OCI-LY3 (cell line): ENCODE data around the gene SNCAIP.

Experiments
- H2AFZ ChIP-seq: fragments of 200-600, 300-600 bp; shearing (Covaris generic); 2 replicates; pipeline ENCODE4 v1.6.0; 2014; ENCODE audit warnings: antibody characterized with exemption, low read depth, low read length
- H3K27ac ChIP-seq: fragments of 200-600, 300-600 bp; sonication (generic); 2 replicates; pipeline ENCODE4 v1.5.1; 2014; ENCODE audit warnings: mild to moderate bottlenecking, low read length, moderate library complexity, mixed read lengths
- H3K27me3 ChIP-seq: fragments of 200-600, 300-600 bp; sonication (generic); 2 replicates; pipeline ENCODE4 v1.6.1; 2014; ENCODE audit warnings: low read depth, low read length, mixed read lengths
- H3K36me3 ChIP-seq: fragments of 200-600, 300-600 bp; sonication (generic); replicated peaks from 2 replicates; pipeline ENCODE3; 2014; ENCODE audit warnings: low read depth, low read length, mixed read lengths
- H3K4me1 ChIP-seq: fragments of 300-600, 200-600 bp; sonication (generic); 2 replicates; pipeline ENCODE4 v1.6.1; 2014; ENCODE audit warnings: low read length, mixed read lengths
- H3K4me2 ChIP-seq: fragments of 200-600, 300-600 bp; sonication (generic); 2 replicates; pipeline ENCODE4 v1.6.1; 2014; ENCODE audit warnings: low read length, mixed read lengths
- H3K4me3 ChIP-seq: fragments of 300-600, 200-600 bp; sonication (generic); 2 replicates; pipeline ENCODE4 v1.5.1; 2014; ENCODE audit warnings: antibody characterized with exemption, mild to moderate bottlenecking, low read length, moderate library complexity
- H3K79me2 ChIP-seq: fragments of 300-600, 200-600 bp; shearing (Covaris generic); 2 replicates; pipeline ENCODE4 v1.6.1; 2014; ENCODE audit warnings: mild to moderate bottlenecking, low read length, mixed read lengths
- H3K9ac ChIP-seq: fragments of 300-600, 200-600 bp; shearing (Covaris generic); 2 replicates; pipeline ENCODE4 v1.6.0; 2014; ENCODE audit warnings: mild to moderate bottlenecking, low read length, moderate library complexity
- H3K9me3 ChIP-seq: fragments of 200-600, 300-600 bp; shearing (Covaris generic); 2 replicates; pipeline ENCODE4 v1.6.1; 2014; ENCODE audit warnings: low read length, mixed read lengths; ENCODE audit not compliant: insufficient read depth
- H4K20me1 ChIP-seq: fragments of 200-600, 300-600 bp; sonication (generic); 2 replicates; pipeline ENCODE4 v1.6.1; 2016; ENCODE audit warnings: low read length, mixed read lengths; ENCODE audit not compliant: insufficient read depth
- EZH2phosphoT487 ChIP-seq: fragments of 200-600 bp; shearing (Covaris generic); IDR thresholded peaks from 2 replicates; pipeline ENCODE4 v1.6.1; 2018; ENCODE audit warnings: antibody characterized with exemption, mixed run types, low read depth
- TF ChIP-seq, protein P1 (sequence below): fragments of 200-600, 300-600 bp; sonication (generic); IDR thresholded peaks from 2 replicates; pipeline ENCODE4 v1.5.1; 2014; ENCODE audit warnings: antibody characterized with exemption, low read length, low read depth

Gene SNCAIP

GRCh38 chr5:122291000-122291901 lies 20.8 kb upstream of the SNCAIP start:
- TF ChIP-seq EZH2phosphoT487 = no peak
- TF ChIP-seq, protein P1, sequence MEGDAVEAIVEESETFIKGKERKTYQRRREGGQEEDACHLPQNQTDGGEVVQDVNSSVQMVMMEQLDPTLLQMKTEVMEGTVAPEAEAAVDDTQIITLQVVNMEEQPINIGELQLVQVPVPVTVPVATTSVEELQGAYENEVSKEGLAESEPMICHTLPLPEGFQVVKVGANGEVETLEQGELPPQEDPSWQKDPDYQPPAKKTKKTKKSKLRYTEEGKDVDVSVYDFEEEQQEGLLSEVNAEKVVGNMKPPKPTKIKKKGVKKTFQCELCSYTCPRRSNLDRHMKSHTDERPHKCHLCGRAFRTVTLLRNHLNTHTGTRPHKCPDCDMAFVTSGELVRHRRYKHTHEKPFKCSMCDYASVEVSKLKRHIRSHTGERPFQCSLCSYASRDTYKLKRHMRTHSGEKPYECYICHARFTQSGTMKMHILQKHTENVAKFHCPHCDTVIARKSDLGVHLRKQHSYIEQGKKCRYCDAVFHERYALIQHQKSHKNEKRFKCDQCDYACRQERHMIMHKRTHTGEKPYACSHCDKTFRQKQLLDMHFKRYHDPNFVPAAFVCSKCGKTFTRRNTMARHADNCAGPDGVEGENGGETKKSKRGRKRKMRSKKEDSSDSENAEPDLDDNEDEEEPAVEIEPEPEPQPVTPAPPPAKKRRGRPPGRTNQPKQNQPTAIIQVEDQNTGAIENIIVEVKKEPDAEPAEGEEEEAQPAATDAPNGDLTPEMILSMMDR = no peak
- no peak overlapping the region; the same call in 1 of the 2 replicates for H2AFZ ChIP-seq
- H3K27me3 ChIP-seq = no peaks in the 10 kb centered on the region
- H3K4me2 ChIP-seq = no peak overlapping the region
- H3K9ac ChIP-seq = no peak overlapping the region
- H3K27ac ChIP-seq = no peak overlapping the region
- H3K79me2 ChIP-seq = no peaks in the 10 kb centered on the region
- peaks cover 33% of the 10 kb centered on the region for H3K4me1 ChIP-seq
- no peaks in the 10 kb centered on the region for H3K36me3 ChIP-seq
- no peaks in the 10 kb centered on the region for H4K20me1 ChIP-seq
- H3K4me3 ChIP-seq = no peak overlapping the region
- H3K9me3 ChIP-seq = no peaks in the 10 kb centered on the region

- Histone ChIP-seq H3K4me1 (peaks cover 44% of the 10 kb centered on the region), H3K9ac (no peak overlapping the region), H3K79me2 (no peaks in the 10 kb centered on the region), H2AFZ (peak overlapping the region; percentile 42), H3K9me3 (no peaks in the 10 kb centered on the region), H3K27me3 (no peaks in the 10 kb centered on the region), H3K27ac (no peak overlapping the region), H3K36me3 (no peaks in the 10 kb centered on the region), H3K4me3 (no peak overlapping the region), H4K20me1 (no peaks in the 10 kb centered on the region), H3K4me2 (peak overlapping the region; percentile 29; the same call in 1 of the 2 replicates)
- no peak for TF ChIP-seq EZH2phosphoT487
- TF ChIP-seq, protein P1 = no peak
Measured at GRCh38 chr5:122292332-122292731, 19.7 kb upstream of the SNCAIP start.

DNA sequence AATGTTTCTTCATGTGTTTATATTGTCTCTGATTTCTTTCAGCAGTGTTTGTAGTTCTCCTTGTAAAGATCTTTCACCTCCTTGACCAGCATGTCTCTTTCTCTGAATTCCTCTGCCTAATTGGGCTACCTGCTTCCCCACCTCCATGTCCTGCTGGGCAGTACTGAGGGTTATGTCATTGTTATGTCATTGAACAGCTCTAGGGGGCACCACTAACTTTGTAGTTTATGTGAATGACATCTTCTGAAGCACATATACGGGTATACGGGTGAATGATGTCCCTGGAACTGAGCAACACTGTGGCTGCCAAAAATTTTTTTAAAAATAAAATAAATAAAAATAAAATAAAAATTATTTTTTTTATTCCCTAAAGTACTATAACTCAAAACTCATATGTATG lies 16.9 kb upstream of the SNCAIP start:
- Histone ChIP-seq H3K4me2 (no peak overlapping the region), H3K4me3 (no peak overlapping the region), H3K27ac (no peak overlapping the region), H3K4me1 (peaks cover 72% of the 10 kb centered on the region), H4K20me1 (no peaks in the 10 kb centered on the region), H3K36me3 (no peaks in the 10 kb centered on the region), H3K27me3 (no peaks in the 10 kb centered on the region), H3K79me2 (no peaks in the 10 kb centered on the region), H2AFZ (no peak overlapping the region), H3K9me3 (no peaks in the 10 kb centered on the region), H3K9ac (no peak overlapping the region)
- TF ChIP-seq, protein P1 = peak; percentile 53
- TF ChIP-seq EZH2phosphoT487 = no peak

DNA sequence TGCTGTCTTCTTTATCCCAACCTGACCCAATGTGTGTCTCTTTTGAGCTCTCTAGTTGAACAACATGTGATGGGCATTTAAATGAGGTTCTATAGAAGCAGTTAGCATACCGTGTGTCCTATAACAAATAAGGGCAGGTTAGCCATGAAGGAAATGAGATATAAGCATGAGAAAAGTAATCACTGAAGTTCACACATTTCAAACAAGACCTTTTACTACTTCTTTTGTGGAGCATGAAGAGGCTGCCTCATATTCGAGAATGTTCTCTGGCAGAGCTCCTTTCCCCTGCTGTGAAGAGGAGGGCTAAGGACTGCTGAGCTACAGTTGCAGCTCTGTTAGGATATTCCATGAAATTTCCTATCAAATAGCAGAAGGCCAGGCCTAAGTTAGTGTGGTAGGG lies 15.2 kb upstream of the SNCAIP start:
- peak overlapping the region; percentile 67; the same call in 1 of the 2 replicates for H3K4me3 ChIP-seq
- H3K9me3 ChIP-seq = no peaks in the 10 kb centered on the region
- no peak for TF ChIP-seq EZH2phosphoT487

More for the DNA sequence above, 15.2 kb upstream of the SNCAIP start:
- peak overlapping the region; percentile 89 for H3K4me2 ChIP-seq
- H3K27me3 ChIP-seq = no peaks in the 10 kb centered on the region
- H3K4me1 ChIP-seq = peaks cover 88% of the 10 kb centered on the region
- peak overlapping the region; percentile 94 for H3K27ac ChIP-seq
- no peaks in the 10 kb centered on the region for H3K79me2 ChIP-seq
- no peaks in the 10 kb centered on the region for H3K36me3 ChIP-seq
- H2AFZ ChIP-seq = no peak overlapping the region
- H4K20me1 ChIP-seq = no peaks in the 10 kb centered on the region
- peak overlapping the region; percentile 86; the same call in 1 of the 2 replicates for H3K9ac ChIP-seq
